Hematopoietic multipotent progenitor cell treated with erythropoietin and hydrocortisone succinate and interleukin-3 and kit ligand, for 15 days (in vitro differentiated cells): ENCODE measurements around the gene TMEM87B.
"Not testable (repeated sequence)": the region's sequence is repeated elsewhere in the genome, so short reads cannot be mapped to it uniquely, and the experiment has no call there.

Experiments used
- DNase-seq: peaks from one replicate; pipeline ENCODE4 v3.0.0-alpha.2; 2015; ENCODE audit warnings: low spot score

Gene TMEM87B

GRCh38 chr2:112073875-112074274, 18.8 kb downstream of the TMEM87B start:
- DNase-seq, result no peak

- DNase-seq, result no peak
Measured at GRCh38 chr2:112074506-112074905, 19.4 kb downstream of the TMEM87B start.

DNA sequence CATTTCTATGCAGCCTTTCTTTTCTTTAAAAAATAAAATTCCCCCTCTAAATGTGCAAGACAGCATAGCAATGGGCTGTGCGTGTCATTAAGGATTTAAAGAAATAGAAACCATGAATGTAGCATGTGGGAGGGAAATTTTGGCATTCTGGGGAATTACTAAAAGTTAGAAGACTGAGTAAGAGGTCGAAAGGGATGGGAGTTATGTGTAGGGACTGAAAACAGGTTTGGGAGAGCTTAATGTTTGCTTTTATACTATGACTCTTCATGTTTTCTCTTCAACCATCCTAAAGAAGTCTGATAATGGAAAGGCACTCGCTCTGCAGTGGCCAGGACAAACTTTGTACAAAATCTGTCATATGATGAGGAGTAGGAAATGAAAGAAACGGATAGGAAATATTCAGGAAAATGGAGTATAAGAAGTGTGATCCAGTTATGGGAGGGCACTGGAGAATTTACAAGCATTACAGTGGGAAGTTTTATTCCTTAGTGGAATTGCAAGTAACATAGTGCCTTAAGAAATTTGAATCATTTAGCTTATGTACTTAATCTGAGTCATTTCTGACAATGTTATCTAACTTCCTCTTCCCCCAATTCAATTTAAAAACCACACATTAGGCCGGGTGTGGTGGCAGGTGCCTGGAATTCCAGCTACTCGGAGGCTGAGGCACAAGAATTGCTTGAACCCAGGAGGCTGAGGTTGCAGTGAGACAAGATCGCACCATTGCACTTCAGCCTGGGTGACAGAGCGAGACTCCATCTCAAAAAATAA, 20.6 kb downstream of the TMEM87B start:
- no peak for DNase-seq

- no peak for DNase-seq
Measured at GRCh38 chr2:112077814-112078213, 22.7 kb downstream of the TMEM87B start.

DNA sequence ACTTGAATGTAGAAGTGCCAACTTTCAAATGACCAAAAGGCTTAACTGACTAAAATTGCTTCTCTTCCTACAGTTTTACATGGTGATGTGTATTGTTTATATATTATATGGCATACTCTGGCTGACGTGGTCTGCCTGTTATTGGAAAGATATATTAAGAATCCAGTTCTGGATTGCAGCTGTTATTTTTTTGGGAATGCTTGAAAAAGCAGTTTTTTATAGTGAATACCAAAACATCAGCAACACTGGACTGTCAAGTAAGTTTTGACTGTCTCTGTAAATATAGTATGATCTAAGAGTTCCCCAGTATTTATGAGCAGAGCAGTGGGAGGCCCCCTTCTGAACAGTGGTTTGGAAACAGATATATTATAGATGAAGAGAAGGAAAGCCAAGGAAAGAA, 26.2 kb downstream of the TMEM87B start:
- no peak for DNase-seq

GRCh38 chr2:112084689-112085374, 29.8 kb downstream of the TMEM87B start:
- no peak for DNase-seq

DNA sequence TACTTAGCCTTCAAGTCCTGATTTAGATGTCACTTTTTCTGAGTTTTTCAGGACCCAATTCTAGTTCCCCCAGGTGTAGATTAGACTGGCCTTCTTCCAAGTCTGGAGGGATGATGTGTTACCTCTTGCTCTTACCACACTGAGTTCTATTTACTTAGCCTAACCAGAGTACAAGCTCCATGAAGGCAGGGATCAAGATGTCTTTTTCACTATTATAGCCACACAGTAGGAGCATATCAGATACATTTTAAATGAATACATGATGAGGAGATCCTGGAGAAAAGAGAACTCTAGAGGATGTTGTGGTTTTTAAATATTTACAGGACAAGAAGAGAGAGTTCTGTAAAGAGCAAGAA, 30.3 kb downstream of the TMEM87B start:
- no peak for DNase-seq

- no peak for DNase-seq
Measured at GRCh38 chr2:112085916-112086669, 31.0 kb downstream of the TMEM87B start.

- DNase-seq, result no peak
Measured at GRCh38 chr2:112087346-112088020, 32.4 kb downstream of the TMEM87B start.

DNA sequence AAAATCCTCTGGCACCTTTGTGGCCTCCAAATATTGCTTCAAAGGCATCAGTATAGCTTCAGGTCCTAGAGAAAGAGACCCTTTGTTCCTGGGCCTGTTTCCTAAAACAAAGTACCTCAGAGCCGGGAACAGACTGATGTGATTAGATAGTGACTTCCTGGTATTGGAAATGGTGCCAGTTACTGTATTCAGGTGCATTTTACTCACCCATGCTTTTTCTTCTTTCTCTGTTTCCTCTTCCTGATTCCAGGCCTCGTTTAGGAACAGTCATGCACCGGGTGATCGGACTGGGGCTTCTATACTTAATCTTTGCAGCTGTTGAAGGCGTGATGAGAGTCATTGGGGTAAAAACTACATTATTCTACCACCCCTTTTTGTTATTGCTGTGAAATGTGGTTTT, 34.3 kb downstream of the TMEM87B start:
- DNase-seq, result no peak

DNA sequence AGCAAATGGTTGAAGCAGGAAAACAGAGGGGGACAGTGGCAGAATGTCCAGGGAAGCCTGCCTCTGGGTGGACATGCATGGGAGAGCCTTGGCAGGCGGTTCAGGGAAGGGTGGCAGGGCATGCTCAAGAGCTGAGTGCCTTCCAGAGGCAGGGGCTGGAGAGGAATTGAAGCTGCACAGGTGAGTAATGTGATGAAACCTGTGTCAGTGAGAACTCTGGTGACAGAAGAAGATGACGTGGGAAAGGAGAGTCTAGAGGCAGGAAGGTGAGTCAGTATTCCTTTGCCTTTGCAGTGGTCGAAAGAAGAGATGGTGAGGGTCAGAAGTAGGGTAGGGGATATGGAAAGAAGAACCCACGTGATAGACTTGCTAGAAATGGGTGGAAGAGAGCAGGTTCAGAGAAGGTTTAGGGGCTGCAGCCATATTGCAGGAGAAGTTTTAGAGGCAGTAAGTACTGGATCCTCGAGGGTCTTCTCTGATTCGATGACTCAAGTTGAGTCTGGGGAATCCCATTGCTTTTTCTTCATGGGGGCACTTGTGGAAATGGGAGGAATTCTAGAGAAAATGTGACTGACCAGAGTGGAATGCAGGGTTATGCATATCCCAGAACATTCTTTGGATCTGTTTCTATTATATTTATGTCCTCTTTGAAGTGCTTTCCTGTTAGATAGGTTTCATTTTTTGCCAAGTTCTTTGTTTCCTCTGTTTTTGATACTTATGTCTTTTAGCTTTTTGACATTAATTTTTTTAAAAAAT, 37.4 kb downstream of the TMEM87B start:
- DNase-seq, result no peak

DNA sequence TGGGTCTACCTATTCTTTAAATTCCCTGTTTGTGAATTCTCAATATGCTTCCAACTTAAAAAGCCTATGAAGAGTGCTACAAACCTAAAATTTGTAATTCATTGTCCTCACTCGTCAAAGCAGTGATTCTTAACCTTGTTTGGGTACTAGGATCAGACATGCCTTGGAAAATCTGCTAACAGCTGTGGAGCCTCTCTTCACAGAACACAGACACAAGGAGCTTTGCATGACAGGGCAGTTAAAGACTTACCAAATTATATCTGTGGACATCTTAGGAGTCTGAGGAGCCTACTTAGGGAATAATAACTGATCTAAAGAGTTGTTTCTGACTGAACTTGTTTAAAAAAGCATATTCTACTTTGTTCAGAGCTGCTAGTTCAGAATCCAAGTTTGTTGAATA, 38.1 kb downstream of the TMEM87B start:
- no peak for DNase-seq

DNA sequence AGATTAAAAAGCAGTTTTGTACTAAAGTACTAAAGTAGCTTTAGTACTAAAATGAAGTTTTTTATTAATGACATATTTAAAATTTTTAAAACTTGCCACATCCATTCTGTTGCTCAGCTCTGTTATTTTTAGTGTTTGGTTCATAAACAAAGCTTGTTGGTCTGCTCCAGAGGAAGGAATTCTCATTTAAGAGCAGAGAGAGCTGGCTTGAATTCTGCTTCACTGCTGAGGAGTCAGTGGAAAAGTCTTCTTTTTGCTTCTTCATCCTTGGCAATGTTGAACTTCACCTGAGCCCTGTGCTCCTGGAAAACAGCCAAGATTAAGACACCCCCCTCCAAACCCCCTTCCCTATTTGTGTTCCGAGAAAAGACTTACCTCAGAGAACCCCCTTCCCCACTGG, 40.6 kb downstream of the TMEM87B start:
- no peak for DNase-seq

DNA sequence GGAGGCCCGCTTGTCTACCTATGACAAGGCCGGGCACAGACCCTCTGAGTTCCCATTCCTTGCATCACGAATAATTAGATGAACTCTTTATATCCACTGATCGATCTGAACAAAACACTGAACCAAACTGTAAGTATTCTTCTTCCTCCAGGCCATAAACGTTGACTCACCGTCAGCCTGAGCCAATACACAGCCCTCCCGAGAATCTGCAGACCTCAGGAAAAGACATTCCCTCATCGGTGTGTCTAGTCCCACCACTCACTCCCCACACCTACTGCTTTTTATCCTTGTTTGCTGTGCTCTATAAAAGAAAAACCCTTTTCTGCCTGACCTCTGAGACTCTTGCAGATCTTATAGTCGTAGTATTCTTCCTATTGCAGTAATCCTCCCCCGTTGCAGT, 41.0 kb downstream of the TMEM87B start:
- no peak for DNase-seq

DNA sequence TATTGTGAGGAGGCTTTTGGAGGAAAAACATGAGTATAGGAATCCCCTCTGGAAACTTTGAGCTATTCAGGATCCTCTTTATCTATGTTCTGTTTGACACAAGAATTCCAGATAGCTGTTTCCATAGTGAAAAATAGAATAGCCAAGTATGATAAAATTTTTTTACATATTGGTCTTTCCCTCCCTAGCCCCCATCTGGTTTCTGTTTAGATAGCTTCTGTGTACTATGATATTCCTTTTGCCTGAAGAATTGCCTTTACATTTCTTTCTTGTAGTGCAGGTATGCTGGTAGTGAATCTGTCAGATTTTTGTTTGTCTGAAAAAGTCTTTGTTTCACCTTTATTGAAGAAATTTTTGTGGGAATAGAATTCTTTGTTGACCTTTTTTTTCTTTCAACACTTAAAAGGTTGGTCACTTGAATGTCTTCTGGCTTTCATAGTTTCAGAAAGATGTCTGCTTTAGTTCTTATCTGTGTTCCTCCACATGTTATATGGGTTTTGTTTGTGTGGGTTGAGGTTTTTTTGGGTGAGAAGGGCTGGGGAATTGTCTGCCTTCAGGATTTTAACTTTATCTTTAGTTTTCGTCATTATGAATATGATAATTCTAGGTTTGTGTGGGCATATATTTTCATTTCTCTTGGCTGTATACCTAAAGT, 53.2 kb downstream of the TMEM87B start:
- no peak for DNase-seq

- no peak for DNase-seq
Measured at GRCh38 chr2:112109278-112109677, 54.2 kb downstream of the TMEM87B start.

DNA sequence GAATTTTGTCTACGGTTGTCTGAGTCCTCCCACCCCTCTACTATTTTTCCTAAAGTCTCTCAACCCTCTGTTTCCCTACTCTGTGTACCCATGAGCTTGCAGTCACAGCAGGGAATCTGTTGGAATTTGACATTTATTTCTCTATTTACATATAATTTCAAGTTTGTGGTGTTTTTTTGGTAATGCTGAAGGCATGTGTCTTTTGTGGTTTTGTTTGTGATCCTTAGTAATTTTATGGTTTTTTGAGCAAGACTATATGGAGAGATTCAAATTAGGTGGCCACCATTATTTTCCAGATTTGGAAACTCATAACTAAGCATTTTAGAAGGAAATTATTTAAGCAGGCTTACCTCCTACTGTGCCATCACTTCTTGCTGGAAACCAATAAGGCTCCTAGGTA, 55.9 kb downstream of the TMEM87B start:
- DNase-seq, result no peak

DNA sequence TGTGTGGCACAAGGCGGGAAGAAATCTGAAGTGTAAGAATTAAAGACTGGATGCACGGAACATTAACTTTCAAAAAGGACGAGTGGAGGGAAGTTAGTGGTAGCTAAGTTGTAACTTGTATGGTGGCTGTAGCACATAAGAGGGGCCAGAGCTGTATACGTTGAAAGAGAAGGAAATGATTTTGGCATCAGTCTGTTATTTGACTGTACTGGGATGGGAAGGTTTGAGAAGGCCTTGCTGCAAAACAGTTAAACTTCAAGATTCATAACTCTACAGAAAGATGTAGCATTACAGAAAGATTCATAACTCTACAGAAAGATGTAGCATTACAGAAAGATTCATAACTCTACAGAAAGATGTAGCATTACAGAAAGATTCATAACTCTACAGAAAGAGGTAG, 58.3 kb downstream of the TMEM87B start:
- not testable (repeated sequence) for DNase-seq

DNA sequence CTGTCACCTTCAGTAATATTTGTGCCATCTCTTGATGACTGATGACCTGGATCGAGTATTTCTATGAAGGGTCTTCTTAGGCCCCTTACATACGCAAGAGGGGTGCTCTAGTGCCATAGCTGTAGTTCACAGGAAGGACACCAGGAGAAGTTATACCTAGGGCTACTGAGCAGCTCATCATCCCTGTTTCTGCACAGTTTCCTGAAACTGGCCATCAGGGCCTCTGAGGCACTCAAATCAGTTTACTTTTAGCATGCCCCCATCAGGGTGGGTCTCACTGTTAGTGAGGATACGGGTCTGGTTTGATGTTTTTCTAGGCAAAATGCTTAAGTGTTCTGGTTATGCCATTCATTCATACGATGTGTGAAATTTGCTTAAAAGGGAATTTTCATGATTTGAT, 63.1 kb downstream of the TMEM87B start:
- no peak for DNase-seq

DNA sequence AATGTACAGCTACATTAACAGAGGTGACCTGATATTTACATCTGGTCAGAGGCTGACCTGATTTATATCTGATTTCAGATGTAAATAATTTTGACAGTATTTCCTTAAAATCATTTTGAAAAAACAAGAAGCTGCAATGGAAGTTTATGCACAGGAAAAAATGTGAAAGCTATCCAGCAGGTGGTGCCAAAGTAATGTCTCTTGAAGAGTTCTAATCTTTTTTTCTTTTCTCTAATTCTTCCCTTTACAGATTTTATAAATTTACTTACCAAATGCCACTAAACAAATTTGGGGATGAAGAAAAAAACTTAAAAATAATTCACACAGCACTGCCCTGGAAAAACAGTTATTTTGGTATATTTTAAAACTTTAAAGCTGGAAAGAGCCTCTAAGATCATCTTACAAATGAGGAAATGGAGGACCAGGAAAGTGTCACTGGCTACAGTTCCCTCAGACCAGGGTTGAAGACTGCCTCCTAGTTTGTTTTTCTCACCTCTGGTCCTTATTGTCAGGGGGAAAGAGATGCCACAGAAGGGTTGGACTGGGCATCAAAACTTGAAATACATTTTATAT, 66.7 kb downstream of the TMEM87B start:
- DNase-seq, result peak; percentile 58

- no peak for DNase-seq
Measured at GRCh38 chr2:112129060-112129459, 74.0 kb downstream of the TMEM87B start.
